ENCODE data around the gene TSPAN32. TPM values are rescaled to one million over a fixed set of nuclear protein-coding genes. Genes with fewer than 3 reads are reported as not detected.

TSPAN32 gene
- total RNA-seq, 1 donor from 2014 or later: not detected

GRCh38 chr11:2289350-2289749, 12.5 kb upstream of the TSPAN32 start:
- DNase-seq: no peak

- DNase-seq: no peak
These were observed 12.0 kb upstream of the TSPAN32 start for GRCh38 chr11:2289859-2290258.

GRCh38 chr11:2290351-2290841, 11.4 kb upstream of the TSPAN32 start:
- no peak for DNase-seq

- DNase-seq: no peak
These were observed 8.3 kb upstream of the TSPAN32 start for GRCh38 chr11:2293531-2293971.

- no peak for DNase-seq
These were observed 7.6 kb upstream of the TSPAN32 start for GRCh38 chr11:2293984-2294925.

GRCh38 chr11:2294926-2295290, 6.9 kb upstream of the TSPAN32 start:
- DNase-seq: no peak

GRCh38 chr11:2295971-2296912, 5.6 kb upstream of the TSPAN32 start:
- no peak for DNase-seq

GRCh38 chr11:2296913-2297622, 4.7 kb upstream of the TSPAN32 start:
- DNase-seq: no peak

GRCh38 chr11:2297623-2298030, 4.2 kb upstream of the TSPAN32 start:
- DNase-seq: no peak

GRCh38 chr11:2298131-2298794, 3.5 kb upstream of the TSPAN32 start:
- no peak for DNase-seq

- DNase-seq: no peak
These were observed 2.7 kb upstream of the TSPAN32 start for GRCh38 chr11:2298795-2299761.

- no peak for DNase-seq
These were observed 2.0 kb upstream of the TSPAN32 start for GRCh38 chr11:2299773-2300172.

- DNase-seq: no peak
These were observed 1.4 kb upstream of the TSPAN32 start for GRCh38 chr11:2300290-2300935.

GRCh38 chr11:2300936-2301630, 730 bp upstream of the TSPAN32 start:
- DNase-seq: no peak

- no peak for DNase-seq
These were observed 588 bp downstream of the TSPAN32 start for GRCh38 chr11:2302306-2302895.

GRCh38 chr11:2302896-2303626, 1.2 kb downstream of the TSPAN32 start:
- no peak for DNase-seq

- DNase-seq: no peak
These were observed 2.1 kb downstream of the TSPAN32 start for GRCh38 chr11:2303627-2304505.

Data from occipital lobe (tissue), 2 donors.